Esophagus squamous epithelium (tissue), 5 donors: ENCODE measurements around the gene ZNFX1. TPM values are rescaled to one million over a fixed set of nuclear protein-coding genes. Genes with fewer than 3 reads are reported as not detected.
"Not testable (repeated sequence)": the region's sequence is repeated elsewhere in the genome, so short reads cannot be mapped to it uniquely, and the experiment has no call there.

Source experiments
- DNase-seq: peaks from one replicate; lab custom pipeline; 2025; lab: John Stamatoyannopoulos, UW
- H3K27ac ChIP-seq, 4 donors: fragments of 200-600 bp; sonication (generic); one replicate each; pipeline ENCODE4 v1.5.1; 2016 to 2019; ENCODE audit warnings: mild to moderate bottlenecking in 1 of 4
- H3K27me3 ChIP-seq, 4 donors: fragments of 200-600 bp; sonication (generic); 1 replicate in 3 of 4; 2 replicates in 1 of 4; pipeline versions ENCODE4 v1.5.1 to v1.6.0; 2017 to 2021; ENCODE audit warnings: antibody characterized with exemption in 1 of 4
- H3K36me3 ChIP-seq, 3 donors: fragments of 200-600 bp; sonication (generic); one replicate each; pipeline ENCODE4 v1.5.1; 2016 to 2019
- H3K4me1 ChIP-seq, 3 donors: fragments of 200-600 bp; sonication (generic); one replicate each; pipeline ENCODE4 v1.5.1; 2017 to 2019
- H3K4me3 ChIP-seq, 4 donors: fragments of 200-600 bp; sonication (generic); 1 replicate in 3 of 4; 2 replicates in 1 of 4; pipeline ENCODE4 v1.5.1; 2016 to 2019; ENCODE audit warnings: mild to moderate bottlenecking in 2 of 4, moderate library complexity in 1 of 4
- H3K9me3 ChIP-seq, 3 donors: fragments of 200-600 bp; sonication (generic); one replicate each; pipeline ENCODE4 v1.5.1; 2016 to 2019
- CTCF ChIP-seq, 6 experiments: fragments of 450-650 bp in 4 of 6; fragments of 200-600 bp in 2 of 6; sonication (generic) in 2 of 6; IDR thresholded peaks; one replicate each; pipeline ENCODE4 v1.5.1; 2016 to 2019; ENCODE audit warnings: antibody characterized with exemption in 6 of 6, mild to moderate bottlenecking in 4 of 6, moderate library complexity in 4 of 6
- POLR2A ChIP-seq, 4 donors: fragments of 450-650 bp; IDR thresholded peaks; one replicate each; pipeline ENCODE4 v1.6.1; 2017; ENCODE audit warnings: antibody characterized with exemption in 4 of 4, mild to moderate bottlenecking in 4 of 4, moderate library complexity in 3 of 4
- WGBS, 2 donors: methylation state at CpG; one replicate each; pipeline ENCODE4 v1.1.5; 2018; 5-methylcytosine and 5-hydroxymethylcytosine counted together
- intact Hi-C: fragments of 100-400 bp; cut with DNase I; formaldehyde crosslinking; loops from one replicate; pipeline ENCODE4 v1.15.0; 2022
- small RNA-seq, 4 donors: library from RNA; depleted of rRNA; stranded (forward); fragments of <200 nt; gene quantifications; one replicate each; pipeline ENCODE3, GENCODE V24; 2016
- total RNA-seq, 4 donors: library from RNA; depleted of rRNA; stranded (reverse); fragments of >200 nt; gene quantifications; one replicate each; pipeline ENCODE4 v1.1.0, GENCODE V29; 2016
- donor health status: DM: yes; HTN: yes; CAD: no.

ZNFX1 gene
- total RNA-seq, 4 donors from 2014 or later = 12.8 to 25.2 (median 17.9) TPM

GRCh38 chr20:49203746-49204145, 74.1 kb downstream of the ZNFX1 start:
- no peaks in the 10 kb centered on the region for H3K4me1 ChIP-seq
- no peak for DNase-seq
- H3K27ac ChIP-seq = no peak overlapping the region
- 74 to 86% methylated on average over 9 of the region's 9 CpGs for WGBS, 2 donors
- H3K4me3 ChIP-seq = no peak overlapping the region
- intact Hi-C loops = no loop called here
- no peaks in the 10 kb centered on the region for H3K36me3 ChIP-seq
- TF ChIP-seq POLR2A (IDR thresholded peaks at IDR 0.05) (no peak), CTCF (IDR thresholded peaks at IDR 0.05) (no peak)
- H3K27me3 ChIP-seq = no peaks in the 10 kb centered on the region
- H3K9me3 ChIP-seq = no peaks in the 10 kb centered on the region

GRCh38 chr20:49203011-49203410, 74.8 kb downstream of the ZNFX1 start:
- no peak overlapping the region for H3K4me3 ChIP-seq

GRCh38 chr20:49199729-49200293, 78.0 kb downstream of the ZNFX1 start:
- Histone ChIP-seq H3K4me3 (no peak overlapping the region), H3K4me1 (no peaks in the 10 kb centered on the region), H3K27ac (no peak overlapping the region), H3K27me3 (no peaks in the 10 kb centered on the region), H3K36me3 (no peaks in the 10 kb centered on the region), H3K9me3 (no peaks in the 10 kb centered on the region)
- DNase-seq = no peak
- TF ChIP-seq CTCF (IDR thresholded peaks at IDR 0.05) = no peak
- 85 to 96% methylated on average over 3 to 4 of the region's 4 CpGs for WGBS, 2 donors
- intact Hi-C loops = no loop called here

More at GRCh38 chr20:49203011-49203410, 74.8 kb downstream of the ZNFX1 start:
- no peak for TF ChIP-seq CTCF (IDR thresholded peaks at IDR 0.05)
- TF ChIP-seq POLR2A (IDR thresholded peaks at IDR 0.05) = no peak
- Histone ChIP-seq H3K27ac (no peak overlapping the region), H3K36me3 (no peaks in the 10 kb centered on the region), H3K27me3 (no peaks in the 10 kb centered on the region), H3K4me1 (no peaks in the 10 kb centered on the region), H3K9me3 (no peaks in the 10 kb centered on the region)
- intact Hi-C loops = no loop called here
- WGBS, 2 donors = 86 to 93% methylated on average over 7 of the region's 7 CpGs
- no peak for DNase-seq

GRCh38 chr20:49192944-49193518, 84.8 kb downstream of the ZNFX1 start:
- H3K4me3 ChIP-seq, H3K36me3 ChIP-seq, H3K27ac ChIP-seq, intact Hi-C loops, DNase-seq, H3K27me3 ChIP-seq, H3K4me1 ChIP-seq, H3K9me3 ChIP-seq: not testable (repeated sequence)
- 68 to 73% methylated on average over 11 of the region's 11 CpGs for WGBS, 2 donors

Small RNAs within 50 kb of the gene (small RNA-seq; reads per million reads assigned to genes)
- gene SNORD12B (7,412 to 25,686 (median 11,423) reads per million in 4 donors), gene SNORD12C (2,463 to 6,609 (median 3,979) reads per million in 4 donors)

Other genes starting within 250 kb of the ZNFX1 start
- 10 to 100 TPM; 32.8 to 88.9 (median 70.1) TPM for gene CSE1L, start 231.7 kb downstream of the ZNFX1 start, total RNA-seq
- 10 to 100 TPM; 51.4 to 65.6 (median 58.7) TPM for gene STAU1, start 89.7 kb downstream of the ZNFX1 start, total RNA-seq
- gene DDX27, start 58.6 kb downstream of the ZNFX1 start, total RNA-seq = 10 to 100 TPM; 19.8 to 35.7 (median 30.8) TPM
- gene KCNB1, start 204.6 kb upstream of the ZNFX1 start, total RNA-seq = 1 to 10 TPM in 2 of 4 donors, under 1 TPM in 2; 0.11 to 3.6 (median 1.1) TPM